Measurements from ENCODE around the gene WNK2.

WNK2 gene

GRCh38 chr9:93280661-93281259 lies 96.8 kb downstream of the WNK2 start:
- DNase-seq = no peak

GRCh38 chr9:93286252-93287188 lies 102.6 kb downstream of the WNK2 start:
- no peak for DNase-seq

DNA sequence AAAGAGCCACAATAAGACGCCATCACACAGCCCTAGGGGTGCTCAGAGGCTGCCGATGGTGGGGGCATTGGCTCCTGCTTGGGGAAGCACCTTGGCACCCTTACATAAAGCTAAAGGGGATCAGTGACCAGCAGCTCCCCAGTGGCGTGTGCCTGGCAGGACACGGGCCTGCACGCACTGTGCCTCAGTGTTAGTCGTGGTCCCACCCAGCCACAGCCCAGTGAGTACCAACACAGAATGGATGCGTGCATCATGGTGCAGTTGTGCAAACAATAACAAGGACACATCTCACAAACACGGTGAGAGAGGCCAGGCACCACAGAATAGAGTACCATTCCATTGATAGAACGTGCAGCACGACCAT lies 103.2 kb downstream of the WNK2 start:
- DNase-seq = no peak

DNA sequence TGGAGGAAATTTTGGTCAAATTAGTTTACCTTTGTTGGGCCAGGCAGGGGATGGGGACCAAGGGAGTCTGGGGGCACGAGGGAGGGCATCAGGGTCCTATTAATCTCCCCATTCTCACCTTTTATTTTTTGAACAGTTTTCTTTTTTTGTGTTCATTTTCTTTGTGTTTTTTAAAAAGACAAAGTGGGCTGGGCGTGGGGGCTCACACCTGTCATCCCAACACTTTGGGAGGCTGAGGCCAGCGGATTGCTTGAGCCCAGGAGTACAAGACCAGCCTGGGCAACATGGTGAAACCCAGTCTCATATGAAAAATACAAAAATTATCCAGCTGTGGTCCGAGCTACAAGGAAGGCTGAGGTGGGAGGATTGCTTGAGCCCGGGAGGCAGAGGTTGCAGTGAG lies 103.7 kb downstream of the WNK2 start:
- no peak for DNase-seq

DNA sequence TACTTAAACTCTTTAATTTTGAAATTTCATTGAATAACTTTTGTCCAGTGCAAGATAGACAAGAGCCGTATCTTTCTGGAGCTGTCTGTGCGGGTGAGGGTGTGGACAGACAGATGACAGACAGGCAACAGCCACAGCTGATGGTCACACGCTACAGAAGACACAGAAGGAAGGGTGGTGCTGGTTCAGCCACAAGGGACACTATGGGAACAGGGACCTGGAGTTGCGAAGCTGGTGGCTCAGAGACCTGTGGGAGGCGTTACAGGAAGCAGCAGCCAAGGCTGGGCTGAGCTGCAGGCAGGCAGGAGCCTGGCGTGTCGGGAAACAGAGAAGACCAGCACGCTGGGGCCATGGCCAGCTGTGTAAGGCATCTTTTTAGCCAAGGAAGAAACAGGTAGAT lies 104.4 kb downstream of the WNK2 start:
- no peak for DNase-seq

DNA sequence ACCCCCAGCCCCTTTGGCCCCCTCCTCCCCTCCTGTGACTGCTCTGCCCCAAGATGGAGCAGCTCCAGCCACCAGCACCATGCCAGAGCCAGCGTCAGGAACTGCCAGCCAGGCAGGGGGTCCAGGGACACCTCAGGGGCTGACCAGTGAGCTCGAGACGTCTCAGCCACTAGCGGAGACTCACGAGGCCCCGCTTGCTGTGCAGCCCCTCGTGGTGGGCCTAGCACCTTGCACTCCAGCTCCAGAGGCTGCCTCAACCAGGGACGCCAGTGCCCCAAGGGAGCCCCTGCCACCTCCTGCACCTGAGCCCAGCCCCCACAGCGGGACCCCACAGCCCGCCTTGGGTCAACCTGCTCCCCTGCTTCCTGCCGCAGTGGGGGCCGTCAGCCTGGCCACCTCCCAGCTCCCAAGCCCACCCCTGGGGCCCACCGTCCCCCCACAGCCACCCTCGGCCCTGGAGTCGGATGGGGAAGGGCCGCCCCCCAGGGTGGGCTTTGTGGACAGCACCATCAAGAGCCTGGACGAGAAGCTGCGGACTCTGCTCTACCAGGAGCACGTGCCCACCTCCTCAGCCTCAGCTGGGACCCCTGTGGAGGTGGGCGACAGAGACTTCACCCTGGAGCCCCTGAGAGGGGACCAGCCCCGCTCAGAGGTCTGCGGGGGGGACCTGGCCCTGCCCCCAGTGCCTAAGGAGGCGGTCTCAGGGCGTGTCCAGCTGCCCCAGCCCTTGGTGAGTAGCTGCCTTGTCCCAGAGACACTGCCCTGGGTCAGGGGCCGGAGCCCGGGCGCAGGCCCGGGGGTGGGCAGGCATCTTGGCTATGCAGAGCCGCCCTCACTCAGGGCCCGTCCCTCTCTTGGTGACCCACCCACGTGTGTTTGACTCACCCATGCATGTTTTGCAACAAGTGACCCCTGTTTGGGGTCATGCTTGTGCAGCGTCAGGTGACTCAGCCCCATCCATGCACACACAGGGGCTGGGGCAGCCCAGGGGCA lies 105.2 kb downstream of the WNK2 start:
- DNase-seq = no peak

GRCh38 chr9:93290495-93291434 lies 106.8 kb downstream of the WNK2 start:
- DNase-seq = no peak

DNA sequence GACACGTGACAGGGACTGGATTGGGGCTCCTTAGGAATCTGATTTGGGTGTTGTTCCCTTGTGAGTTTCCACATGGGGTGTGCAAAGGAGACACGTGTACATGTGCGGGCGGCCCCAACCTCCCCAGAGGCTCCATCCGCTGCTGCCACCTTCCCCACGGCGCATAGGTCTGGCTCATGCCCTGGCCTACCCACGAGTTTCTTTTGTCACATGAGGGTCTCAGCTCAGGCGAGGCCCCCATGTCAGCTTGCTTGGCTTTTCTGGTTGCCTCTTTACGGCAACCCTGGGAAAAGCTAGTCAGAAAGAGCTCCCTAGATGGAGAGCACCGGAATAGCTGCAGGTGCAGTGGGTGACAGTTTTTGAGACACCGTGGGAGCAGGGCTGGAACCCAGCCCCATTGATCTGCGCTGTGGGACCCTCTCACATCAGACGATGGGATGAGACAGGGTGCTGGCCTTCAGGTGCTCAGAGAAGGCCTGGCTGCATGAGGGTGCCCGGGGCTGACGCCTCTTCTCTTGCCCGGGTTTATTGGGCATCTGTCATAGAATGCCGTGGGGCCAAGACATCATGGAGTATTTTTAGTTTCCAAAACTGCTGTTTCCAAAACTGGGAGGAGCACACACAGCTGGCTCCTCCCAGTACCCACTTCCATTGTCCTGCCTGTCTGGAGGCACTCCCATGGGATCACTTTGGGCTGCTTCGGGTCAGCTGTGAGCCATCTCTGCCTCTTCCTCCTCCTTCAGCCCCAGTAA lies 107.8 kb downstream of the WNK2 start:
- DNase-seq = no peak

GRCh38 chr9:93292288-93292615 lies 108.3 kb downstream of the WNK2 start:
- no peak for DNase-seq

DNA sequence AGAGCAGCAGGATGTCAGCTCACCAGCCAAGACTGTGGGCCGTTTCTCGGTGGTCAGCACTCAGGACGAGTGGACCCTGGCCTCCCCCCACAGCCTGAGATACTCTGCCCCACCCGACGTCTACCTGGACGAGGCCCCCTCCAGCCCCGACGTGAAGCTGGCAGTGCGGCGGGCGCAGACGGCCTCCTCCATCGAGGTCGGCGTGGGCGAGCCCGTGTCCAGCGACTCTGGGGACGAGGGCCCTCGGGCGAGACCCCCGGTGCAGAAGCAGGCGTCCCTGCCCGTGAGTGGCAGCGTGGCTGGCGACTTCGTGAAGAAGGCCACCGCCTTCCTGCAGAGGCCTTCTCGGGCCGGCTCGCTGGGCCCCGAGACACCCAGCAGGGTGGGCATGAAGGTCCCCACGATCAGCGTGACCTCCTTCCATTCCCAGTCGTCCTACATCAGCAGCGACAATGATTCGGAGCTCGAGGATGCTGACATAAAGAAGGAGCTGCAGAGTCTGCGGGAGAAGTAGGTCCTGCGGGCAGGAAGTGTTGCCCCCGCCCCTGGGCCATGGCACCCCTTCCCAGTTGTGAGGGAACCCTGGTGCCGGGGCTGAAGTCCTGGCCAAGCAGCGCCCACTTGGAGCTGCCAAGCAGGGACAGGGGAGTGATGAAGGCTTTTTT lies 108.9 kb downstream of the WNK2 start:
- no peak for DNase-seq

GRCh38 chr9:93294011-93294410 lies 110.1 kb downstream of the WNK2 start:
- DNase-seq = no peak

DNA sequence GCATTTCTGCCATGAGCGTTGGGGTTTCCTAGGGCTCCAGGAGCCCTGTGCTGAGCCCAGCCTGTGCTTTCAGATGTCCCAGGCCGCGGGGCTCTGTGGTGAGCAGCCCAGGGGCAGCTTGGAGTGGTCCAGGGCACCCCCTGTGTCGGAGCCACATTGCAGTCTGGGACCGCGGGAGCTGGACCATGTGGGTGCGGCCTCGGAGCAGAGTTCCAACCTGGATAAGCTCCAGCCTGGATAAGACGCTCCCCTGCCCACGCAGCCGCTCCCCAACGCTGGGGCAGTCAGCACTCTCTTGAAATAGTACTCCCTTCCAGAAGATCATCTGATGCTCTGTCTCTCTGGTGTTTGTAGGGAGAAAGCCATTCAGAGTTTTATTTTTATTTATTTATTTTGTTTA lies 111.1 kb downstream of the WNK2 start:
- DNase-seq = no peak

- no peak for DNase-seq
Measured at GRCh38 chr9:93295456-93296076, 111.6 kb downstream of the WNK2 start.

GRCh38 chr9:93296889-93297480 lies 113.0 kb downstream of the WNK2 start:
- DNase-seq = no peak

DNA sequence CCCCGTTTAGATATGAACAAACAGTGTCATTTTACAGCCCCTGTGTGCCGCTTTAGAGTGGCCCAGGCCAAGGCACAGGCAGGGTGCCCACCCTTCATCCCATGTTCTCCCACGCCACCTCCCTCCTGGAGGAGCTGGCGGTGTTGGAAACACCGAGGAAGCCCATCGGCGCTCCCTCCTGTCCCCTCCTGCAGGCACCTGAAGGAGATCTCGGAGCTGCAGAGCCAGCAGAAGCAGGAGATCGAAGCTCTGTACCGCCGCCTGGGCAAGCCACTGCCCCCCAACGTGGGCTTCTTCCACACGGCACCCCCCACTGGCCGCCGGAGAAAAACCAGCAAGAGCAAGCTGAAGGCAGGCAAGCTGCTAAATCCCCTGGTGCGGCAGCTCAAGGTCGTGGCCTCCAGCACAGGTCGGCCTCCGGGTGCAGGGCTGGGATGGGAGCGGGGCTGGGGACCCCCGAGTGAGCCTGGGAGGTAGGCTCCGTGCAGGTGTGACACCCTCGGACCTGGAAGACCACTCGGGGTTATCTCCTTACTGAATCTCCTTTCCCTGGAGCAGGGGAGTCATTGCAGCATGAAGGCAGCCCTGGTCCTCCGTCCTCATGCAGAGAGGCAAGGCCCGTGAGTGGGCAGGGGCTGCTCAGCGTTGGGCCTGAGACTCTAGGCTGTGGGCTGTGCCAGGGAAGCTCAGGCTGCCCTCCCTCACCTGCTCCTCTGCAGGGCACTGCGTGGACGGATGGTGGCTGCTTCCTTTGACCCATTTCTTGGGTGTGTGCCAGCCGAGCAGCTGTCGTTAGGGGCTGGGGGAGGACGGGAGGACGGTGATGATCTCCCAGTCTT lies 113.9 kb downstream of the WNK2 start:
- DNase-seq = no peak

DNA sequence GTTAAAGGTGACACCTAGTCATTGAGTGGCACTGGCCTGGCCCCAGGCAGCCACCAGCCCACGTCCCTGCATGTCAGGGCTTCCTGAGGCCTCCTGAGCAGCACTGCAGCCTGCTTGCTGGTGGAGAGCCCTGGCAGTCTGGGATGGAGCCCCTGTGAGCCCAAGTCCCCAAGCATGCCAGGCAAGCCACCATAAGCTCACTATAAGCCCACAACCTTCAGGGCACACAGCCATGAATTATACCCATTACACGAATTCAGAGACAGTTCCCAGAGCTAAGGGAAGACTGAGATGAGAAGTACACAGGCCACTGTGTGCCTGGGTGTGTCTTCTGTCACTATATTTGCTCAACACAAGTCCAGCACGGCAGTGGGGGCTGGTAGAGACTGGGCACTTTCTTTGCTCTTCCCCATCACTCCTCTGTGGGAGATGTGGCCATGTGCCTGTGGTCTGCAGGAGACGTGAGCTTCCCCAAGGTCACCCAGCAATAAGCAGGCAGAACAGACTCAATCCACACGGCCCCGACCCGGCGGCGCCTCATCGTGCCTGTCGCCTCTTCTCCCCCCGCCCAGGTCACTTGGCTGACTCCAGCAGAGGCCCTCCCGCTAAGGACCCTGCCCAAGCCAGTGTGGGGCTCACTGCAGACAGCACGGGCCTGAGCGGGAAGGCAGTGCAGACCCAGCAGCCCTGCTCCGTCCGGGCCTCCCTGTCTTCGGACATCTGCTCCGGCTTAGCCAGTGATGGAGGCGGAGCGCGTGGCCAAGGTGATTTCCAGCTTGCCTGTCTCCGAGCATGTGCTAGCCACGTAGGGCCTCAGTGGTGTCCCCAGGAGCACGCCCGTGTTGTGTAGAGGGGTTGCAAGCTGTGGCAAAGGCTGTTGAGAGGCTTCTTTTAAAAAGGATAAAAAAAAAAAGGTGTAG lies 114.8 kb downstream of the WNK2 start:
- no peak for DNase-seq

- DNase-seq = no peak
Measured at GRCh38 chr9:93299418-93300174, 115.7 kb downstream of the WNK2 start.
